Esophagus muscularis mucosa (tissue), 4 donors: Measurements from ENCODE around the gene ZNF853. TPM values are rescaled to one million over a fixed set of nuclear protein-coding genes. Genes with fewer than 3 reads are reported as not detected.
"Not testable (repeated sequence)": the region's sequence is repeated elsewhere in the genome, so short reads cannot be mapped to it uniquely, and the experiment has no call there.

Source experiments
- DNase-seq: peaks from one replicate; pipeline ENCODE4 v3.0.0-alpha.2; 2017; ENCODE audit errors: extremely low spot score
- H3K27ac ChIP-seq, 4 donors: fragments of 200-600 bp; sonication (generic); replicated peaks in 1 of 4; 1 replicate in 3 of 4; 2 replicates in 1 of 4; pipeline ENCODE4 v1.5.1; 2016 to 2019; ENCODE audit warnings: mild to moderate bottlenecking in 1 of 4
- H3K27me3 ChIP-seq, 4 donors: fragments of 200-600 bp; sonication (generic); one replicate each; pipeline versions ENCODE4 v1.5.1 to v1.6.0; 2016 to 2019
- H3K36me3 ChIP-seq, 4 donors: fragments of 200-600 bp; sonication (generic); one replicate each; pipeline ENCODE4 v1.5.1; 2016 to 2019
- H3K4me1 ChIP-seq, 4 donors: fragments of 200-600 bp; sonication (generic); one replicate each; pipeline ENCODE4 v1.5.1; 2016 to 2019
- H3K4me3 ChIP-seq, 4 donors: fragments of 200-600 bp; sonication (generic); 1 replicate in 2 of 4; 2 replicates in 2 of 4; pipeline ENCODE4 v1.5.1; 2016 to 2019; ENCODE audit warnings: mild to moderate bottlenecking in 4 of 4, moderate library complexity in 1 of 4
- H3K9me3 ChIP-seq, 4 donors: fragments of 200-600 bp; sonication (generic); 1 replicate in 3 of 4; 2 replicates in 1 of 4; pipeline ENCODE4 v1.5.1; 2016 to 2019
- CTCF ChIP-seq, 3 experiments: fragments of 200-600 bp in 2 of 3; fragments of 450-650 bp in 1 of 3; sonication (generic) in 2 of 3; IDR thresholded peaks; one replicate each; pipeline ENCODE4 v1.5.1; 2017 to 2019; ENCODE audit warnings: antibody characterized with exemption in 3 of 3, mild to moderate bottlenecking in 2 of 3, moderate library complexity in 1 of 3
- EP300 ChIP-seq: sonication (generic); formaldehyde crosslinking; IDR thresholded peaks from one replicate; pipeline ENCODE4 v1.6.1; 2017; ENCODE audit warnings: antibody characterized with exemption
- POLR2A ChIP-seq: fragments of 450-650 bp; IDR thresholded peaks from one replicate; pipeline ENCODE4 v1.6.1; 2017; ENCODE audit warnings: antibody characterized with exemption, moderate library complexity, mild to moderate bottlenecking, low read depth
- POLR2AphosphoS5 ChIP-seq, 2 donors: sonication (generic); formaldehyde crosslinking; IDR thresholded peaks; one replicate each; pipeline ENCODE4 v1.6.1; 2017; ENCODE audit warnings: antibody characterized with exemption in 2 of 2
- WGBS: methylation state at CpG from one replicate; pipeline ENCODE4 v1.1.5; 2018; 5-methylcytosine and 5-hydroxymethylcytosine counted together
- intact Hi-C: fragments of 100-400 bp; cut with DNase I; formaldehyde crosslinking; loops from one replicate; pipeline ENCODE4 v1.15.1; 2023
- total RNA-seq, 4 donors: library from RNA; depleted of rRNA; stranded (reverse); fragments of >200 nt; gene quantifications; one replicate each; pipeline versions ENCODE4 v1.1.0 to v1.2.1, GENCODE V29; 2016

ZNF853 gene
- total RNA-seq, 4 donors from 2014 or later: 13.7 to 38.6 (median 23.6) TPM

GRCh38 chr7:6578114-6579084 is 37.0 kb upstream of the ZNF853 start:
- 89% methylated on average over 18 of the region's 18 CpGs for WGBS
- no peaks in the 10 kb centered on the region for H3K9me3 ChIP-seq
- TF ChIP-seq CTCF (IDR thresholded peaks at IDR 0.05): no peak
- TF ChIP-seq EP300: no peak
- TF ChIP-seq POLR2AphosphoS5 (IDR thresholded peaks at IDR 0.05): no peak
- H3K36me3 ChIP-seq: peaks cover 29 to 41% (median 39%) of the 10 kb centered on the region in 4 donors
- intact Hi-C loops: loop anchor here (10.0 kb wide), 1 partner anchor 64 kb away; no protein-coding TSS in a partner anchor
- no peak for DNase-seq
- H3K4me3 ChIP-seq: peak overlapping the region; percentile 66 to 87 (median 77)
- H3K27me3 ChIP-seq: no peaks in the 10 kb centered on the region
- H3K27ac ChIP-seq: peak overlapping the region; percentile 90 to 96 (median 94)
- H3K4me1 ChIP-seq: peaks cover 12 to 16% (median 15%) of the 10 kb centered on the region in 4 donors

- H3K4me3 ChIP-seq: no peak overlapping the region
- H3K27ac ChIP-seq: no peak overlapping the region
- intact Hi-C loops: loop anchor here (10.0 kb wide), 1 partner anchor 65 kb away; no protein-coding TSS in a partner anchor
- peaks cover 34 to 51% (median 46%) of the 10 kb centered on the region in 4 donors for H3K36me3 ChIP-seq
- TF ChIP-seq CTCF (IDR thresholded peaks at IDR 0.05) (no peak), EP300 (no peak), POLR2A (no peak), POLR2AphosphoS5 (IDR thresholded peaks at IDR 0.05) (no peak)
- H3K4me1 ChIP-seq: peaks cover 12 to 16% (median 15%) of the 10 kb centered on the region in 4 donors
- no peaks in the 10 kb centered on the region for H3K27me3 ChIP-seq
- WGBS: 100% methylated on average over 4 of the region's 4 CpGs
- no peak for DNase-seq
- H3K9me3 ChIP-seq: no peaks in the 10 kb centered on the region
These were observed 36.0 kb upstream of the ZNF853 start for GRCh38 chr7:6579446-6579845.

- WGBS: 90% methylated on average over 8 of the region's 8 CpGs
- H3K27me3 ChIP-seq, intact Hi-C loops, H3K27ac ChIP-seq, DNase-seq, H3K4me3 ChIP-seq, H3K9me3 ChIP-seq: not testable (repeated sequence)
- Histone ChIP-seq H3K36me3 (peaks cover 41 to 83% (median 68%) of the 10 kb centered on the region in 4 donors), H3K4me1 (peaks cover 6 to 13% (median 12%) of the 10 kb centered on the region in 4 donors)
These were observed 29.5 kb upstream of the ZNF853 start for GRCh38 chr7:6585746-6586432.

GRCh38 chr7:6588566-6588965 is 26.8 kb upstream of the ZNF853 start:
- H3K9me3 ChIP-seq: no peaks in the 10 kb centered on the region
- peaks cover 13 to 24% (median 21%) of the 10 kb centered on the region in 4 donors for H3K4me1 ChIP-seq
- H3K27me3 ChIP-seq: no peaks in the 10 kb centered on the region
- WGBS: 81% methylated on average over 9 of the region's 9 CpGs
- peaks cover 28 to 79% (median 62%) of the 10 kb centered on the region in 4 donors for H3K36me3 ChIP-seq
- no peak for DNase-seq
- TF ChIP-seq CTCF (IDR thresholded peaks at IDR 0.05) (no peak), EP300 (no peak), POLR2AphosphoS5 (IDR thresholded peaks at IDR 0.05) (no peak), POLR2A (no peak)
- intact Hi-C loops: no loop called here
- no peak overlapping the region for H3K4me3 ChIP-seq
- H3K27ac ChIP-seq: no peak overlapping the region
